ENCODE measurements around the gene TFAP2B.

DNA sequence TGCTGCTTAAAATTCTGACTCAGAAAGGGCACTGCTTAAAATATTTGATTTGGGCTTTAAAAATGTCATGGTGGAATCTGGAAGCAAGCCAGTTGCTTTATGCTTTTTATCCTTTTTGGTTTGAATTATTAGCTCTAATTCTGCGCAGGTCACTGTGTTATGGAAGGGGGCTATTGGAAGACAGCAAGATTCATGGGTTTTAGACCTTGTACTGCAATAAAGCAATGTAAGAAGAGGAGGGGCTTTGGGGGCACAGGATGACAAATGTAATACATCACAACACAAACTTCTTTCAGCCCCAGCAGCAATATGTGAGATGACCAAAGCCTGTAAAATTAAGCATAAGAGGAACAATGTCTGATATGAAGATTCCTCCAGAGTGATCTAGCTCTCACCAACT, 68.4 kb downstream of the TFAP2B start:
- TF ChIP-seq EZH2 (IDR thresholded peaks at IDR 0.05; ENCODE audit: borderline replicate concordance, low read length) (no peak), CTCF (conservative IDR thresholded peaks at IDR 0.05 in 1 of 2, IDR thresholded peaks at IDR 0.05 in 1 of 2; ENCODE audit: extremely low read depth in 1 of 2, insufficient read depth in 1 of 2, low read depth in 1 of 2, low read length in 2 of 2) (no peak)
